Omental fat pad (tissue), 4 donors: ENCODE results near the gene SPRED3. TPM values are rescaled to one million over a fixed set of nuclear protein-coding genes. Genes with fewer than 3 reads are reported as not detected.

Experiments
- ATAC-seq: fragments of 150-250 bp; one replicate; pipeline ENCODE4 v1.9.1; 2016; ENCODE audit warnings: mild to moderate bottlenecking, moderate library complexity; ENCODE audit not compliant: low FRiP score
- DNase-seq: peaks from one replicate; pipeline ENCODE4 v3.0.0-alpha.2; 2019; ENCODE audit warnings: low spot score
- total RNA-seq, 4 donors: library from RNA; depleted of rRNA; stranded (reverse); fragments of >200 nt; gene quantifications; one replicate each; pipeline ENCODE4 v1.1.0, GENCODE V29; 2016
- TF ChIP-seq, protein P1 (sequence below), 3 donors: fragments of 450-650 bp; IDR thresholded peaks; one replicate each; pipeline ENCODE4 v1.5.1; 2016 to 2017; ENCODE audit warnings: antibody characterized with exemption in 3 of 3, mild to moderate bottlenecking in 3 of 3, moderate library complexity in 2 of 3

The SPRED3 gene
- total RNA-seq, 4 donors from 2014 or later: 0.44 to 0.93 (median 0.84) TPM; not detected in 1

DNA sequence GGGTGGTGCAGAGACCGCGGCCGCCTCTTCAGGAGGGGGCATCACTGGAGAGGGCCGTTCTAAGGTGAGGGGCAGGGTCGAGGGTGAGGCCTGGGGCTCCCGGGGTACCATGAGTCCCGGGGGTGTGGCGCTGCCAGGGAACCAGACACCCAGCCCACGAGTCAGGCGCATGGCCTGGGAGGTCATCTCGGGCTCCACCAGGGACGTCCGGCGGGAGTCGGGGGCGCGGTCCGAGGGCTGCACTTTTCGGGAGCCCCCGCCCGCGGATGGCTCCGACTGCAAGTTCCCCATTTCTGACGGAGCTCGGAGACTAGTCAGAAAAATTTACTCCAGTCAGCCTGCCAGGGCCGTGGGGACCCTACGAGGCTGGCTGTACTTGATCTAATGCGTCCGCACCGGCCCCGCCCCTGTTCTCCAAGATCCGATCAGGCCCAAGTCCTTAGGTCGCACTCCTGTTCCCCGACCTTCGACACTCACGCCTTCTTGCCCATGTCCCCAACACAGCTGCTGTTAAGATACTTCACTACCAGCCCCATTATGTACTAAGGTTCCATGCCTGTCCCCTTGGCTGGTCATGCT, 1.4 kb upstream of the SPRED3 start:
- DNase-seq: no peak
- TF ChIP-seq, protein P1, sequence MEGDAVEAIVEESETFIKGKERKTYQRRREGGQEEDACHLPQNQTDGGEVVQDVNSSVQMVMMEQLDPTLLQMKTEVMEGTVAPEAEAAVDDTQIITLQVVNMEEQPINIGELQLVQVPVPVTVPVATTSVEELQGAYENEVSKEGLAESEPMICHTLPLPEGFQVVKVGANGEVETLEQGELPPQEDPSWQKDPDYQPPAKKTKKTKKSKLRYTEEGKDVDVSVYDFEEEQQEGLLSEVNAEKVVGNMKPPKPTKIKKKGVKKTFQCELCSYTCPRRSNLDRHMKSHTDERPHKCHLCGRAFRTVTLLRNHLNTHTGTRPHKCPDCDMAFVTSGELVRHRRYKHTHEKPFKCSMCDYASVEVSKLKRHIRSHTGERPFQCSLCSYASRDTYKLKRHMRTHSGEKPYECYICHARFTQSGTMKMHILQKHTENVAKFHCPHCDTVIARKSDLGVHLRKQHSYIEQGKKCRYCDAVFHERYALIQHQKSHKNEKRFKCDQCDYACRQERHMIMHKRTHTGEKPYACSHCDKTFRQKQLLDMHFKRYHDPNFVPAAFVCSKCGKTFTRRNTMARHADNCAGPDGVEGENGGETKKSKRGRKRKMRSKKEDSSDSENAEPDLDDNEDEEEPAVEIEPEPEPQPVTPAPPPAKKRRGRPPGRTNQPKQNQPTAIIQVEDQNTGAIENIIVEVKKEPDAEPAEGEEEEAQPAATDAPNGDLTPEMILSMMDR (IDR thresholded peaks at IDR 0.05): no peak
- ATAC-seq: no peak

GRCh38 chr19:38387550-38388348, 748 bp upstream of the SPRED3 start, which contains the start of gene GGN:
GGN (minus strand) TSS chr19:38388034; CDS start chr19:38387261, 773 bp downstream.
- DNase-seq: peak; percentile 53
- ATAC-seq: peak; percentile 49
- TF ChIP-seq, protein P1 (IDR thresholded peaks at IDR 0.05): no peak

DNA sequence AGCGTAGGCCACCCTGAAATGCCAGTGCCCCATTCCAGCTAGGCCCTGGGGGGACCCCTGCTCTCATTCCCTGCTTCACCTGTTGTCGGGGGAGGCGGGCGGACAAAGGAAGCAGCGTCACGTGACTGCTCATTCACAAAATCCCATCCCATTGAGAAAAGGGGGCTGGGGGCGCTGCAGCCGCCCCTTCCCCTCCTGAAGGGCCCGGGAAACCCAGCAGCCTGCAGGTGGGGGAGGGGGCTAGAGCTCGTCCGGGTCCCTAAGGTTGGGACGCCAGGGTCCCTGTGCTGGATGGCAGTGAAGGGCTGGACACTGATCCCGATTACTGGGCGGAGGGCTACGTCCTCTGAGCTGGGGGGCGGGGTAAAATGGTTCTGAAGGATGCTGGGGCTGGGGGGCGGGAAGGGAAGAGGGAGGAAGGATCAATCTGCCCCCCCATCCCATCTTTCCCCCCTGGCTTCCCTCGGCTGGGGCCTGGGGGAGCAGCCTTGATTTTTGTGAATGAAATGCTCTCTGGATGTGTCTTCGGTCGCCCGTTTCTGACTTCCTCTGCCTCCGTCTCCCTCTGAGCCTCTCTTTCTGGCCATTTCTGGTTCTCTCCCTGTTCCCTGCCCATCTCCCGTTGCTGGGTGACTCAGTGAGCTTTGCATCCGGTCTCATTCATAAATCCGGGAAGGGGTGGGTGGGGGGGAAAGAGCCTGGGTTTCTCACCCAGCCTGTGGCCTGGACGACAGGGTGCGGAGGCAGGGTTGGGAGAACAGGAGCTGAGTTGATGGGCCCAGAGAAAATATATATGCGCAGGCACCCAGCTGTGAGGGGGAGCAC, 816 bp downstream of the SPRED3 start:
- ATAC-seq (no peak), DNase-seq (no peak)
- TF ChIP-seq, protein P1 (IDR thresholded peaks at IDR 0.05): no peak

- ATAC-seq (no peak), DNase-seq (no peak)
- TF ChIP-seq, protein P1 (IDR thresholded peaks at IDR 0.05): no peak
Measured at GRCh38 chr19:38389957-38390924, 1.7 kb downstream of the SPRED3 start.

DNA sequence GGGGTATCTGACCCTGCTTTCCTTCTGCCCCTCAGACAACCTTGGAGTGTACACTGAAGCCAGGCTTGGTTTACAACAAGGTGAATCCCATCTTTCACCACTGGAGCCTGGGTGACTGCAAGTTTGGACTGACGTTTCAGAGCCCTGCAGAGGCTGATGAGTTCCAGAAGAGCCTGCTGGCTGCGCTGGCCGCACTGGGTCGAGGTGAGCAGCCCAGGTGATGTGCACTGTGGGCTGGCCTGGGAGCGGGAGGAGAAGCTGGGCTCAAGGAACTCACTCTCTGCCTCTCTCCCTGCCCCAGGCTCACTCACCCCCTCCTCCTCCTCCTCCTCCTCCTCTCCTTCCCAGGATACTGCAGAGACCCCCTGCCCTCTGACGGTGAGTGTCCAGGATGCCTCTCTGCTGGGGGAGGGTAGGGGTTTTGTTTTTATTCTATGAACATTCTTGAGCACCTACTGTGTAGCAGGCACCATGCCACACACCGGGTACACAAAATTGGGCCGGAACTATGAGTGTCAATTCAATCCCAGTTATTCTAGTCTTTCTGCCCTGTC, 3.5 kb downstream of the SPRED3 start:
- TF ChIP-seq, protein P1 (IDR thresholded peaks at IDR 0.05): no peak
- ATAC-seq (no peak), DNase-seq (no peak)
